NAMALWA (cell line): ENCODE measurements around the gene RASAL3.
A peak's percentile ranks its signal among the peaks of the same experiment; 100 is the strongest.
"Not testable (repeated sequence)": the region's sequence is repeated elsewhere in the genome, so short reads cannot be mapped to it uniquely, and the experiment has no call there.

ENCODE experiments used
- DNase-seq: peaks from one replicate; pipeline ENCODE4 v3.0.0-alpha.2; 2015; ENCODE audit warnings: low spot score

RASAL3 gene

GRCh38 chr19:15421136-15421695 is 43.1 kb downstream of the RASAL3 start:
- no peak for DNase-seq

- no peak for DNase-seq
These were observed 44.8 kb downstream of the RASAL3 start for GRCh38 chr19:15419413-15420025.

- peak; percentile 100 for DNase-seq
These were observed 45.5 kb downstream of the RASAL3 start, which contains the start of gene AKAP8L for GRCh38 chr19:15418579-15419412. Gene AKAP8L (minus strand): TSS chr19:15418988. CDS start chr19:15418923, 65 bp downstream.

GRCh38 chr19:15418231-15418578 is 46.1 kb downstream of the RASAL3 start:
- DNase-seq, result no peak

- peak; percentile 34 for DNase-seq
These were observed 46.6 kb downstream of the RASAL3 start for GRCh38 chr19:15417699-15418098.

- peak; percentile 17 for DNase-seq
These were observed 51.5 kb downstream of the RASAL3 start for GRCh38 chr19:15412832-15413231.

GRCh38 chr19:15411351-15411750 is 53.0 kb downstream of the RASAL3 start:
- DNase-seq, result not testable (repeated sequence)

- no peak for DNase-seq
These were observed 59.5 kb downstream of the RASAL3 start for GRCh38 chr19:15404780-15405211.

GRCh38 chr19:15404097-15404779 is 60.1 kb downstream of the RASAL3 start:
- DNase-seq, result no peak

GRCh38 chr19:15403151-15403531 is 61.2 kb downstream of the RASAL3 start:
- no peak for DNase-seq

GRCh38 chr19:15402411-15403150 is 61.8 kb downstream of the RASAL3 start:
- no peak for DNase-seq
